Measurements from ENCODE around the gene AGTPBP1. TPM values are rescaled to one million over a fixed set of nuclear protein-coding genes. Genes with fewer than 3 reads are reported as not detected.

The AGTPBP1 gene
- total RNA-seq, 4 donors from 2014 or later, result 12.9 to 36.6 (median 29.1) TPM

GRCh38 chr9:85658716-85659115, 83.0 kb downstream of the AGTPBP1 start:
- Histone ChIP-seq H3K36me3 (no peaks in the 10 kb centered on the region), H3K27me3 (no peaks in the 10 kb centered on the region), H3K27ac (no peak overlapping the region), H3K4me3 (no peak overlapping the region), H3K9me3 (no peaks in the 10 kb centered on the region), H3K4me1 (no peaks in the 10 kb centered on the region)
- TF ChIP-seq CTCF (IDR thresholded peaks at IDR 0.05) (no peak), POLR2A (IDR thresholded peaks at IDR 0.05) (no peak)
- intact Hi-C loops (cut with DNase I; ENCODE audit: low total_unique reads), result no loop called here
- no peak for DNase-seq

DNA sequence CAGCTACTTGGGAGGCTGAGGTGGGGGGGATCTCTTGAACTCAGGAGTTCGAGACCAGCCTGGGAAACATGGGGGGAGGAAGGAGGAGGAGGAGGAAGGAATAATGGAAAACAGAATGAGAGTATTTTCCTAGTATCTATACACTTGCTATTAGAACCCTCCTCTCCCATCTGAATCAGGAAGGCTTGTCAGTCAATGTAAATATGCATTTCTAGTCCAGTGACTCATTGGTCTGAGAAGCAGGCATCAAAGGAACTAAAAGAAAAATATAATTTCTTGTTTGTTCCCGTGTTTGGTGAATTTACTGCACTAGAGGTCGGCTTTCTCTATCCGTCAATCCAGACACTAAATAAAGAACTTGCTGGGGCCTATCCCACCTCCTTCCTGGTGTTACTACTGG, 88.6 kb downstream of the AGTPBP1 start:
- DNase-seq, result no peak
- H3K4me1 ChIP-seq, result no peaks in the 10 kb centered on the region
- H3K9me3 ChIP-seq, result no peaks in the 10 kb centered on the region
- no peak overlapping the region for H3K27ac ChIP-seq
- H3K27me3 ChIP-seq, result no peaks in the 10 kb centered on the region
- H3K4me3 ChIP-seq, result no peak overlapping the region
- no peaks in the 10 kb centered on the region for H3K36me3 ChIP-seq
- TF ChIP-seq CTCF (IDR thresholded peaks at IDR 0.05), result no peak
- TF ChIP-seq POLR2A (IDR thresholded peaks at IDR 0.05), result no peak
- intact Hi-C loops (cut with DNase I; ENCODE audit: low total_unique reads), result no loop called here

- Histone ChIP-seq H3K36me3 (no peaks in the 10 kb centered on the region), H3K4me3 (no peak overlapping the region), H3K4me1 (no peaks in the 10 kb centered on the region), H3K27me3 (no peaks in the 10 kb centered on the region), H3K9me3 (no peaks in the 10 kb centered on the region), H3K27ac (no peak overlapping the region)
- no peak for DNase-seq
- no peak for TF ChIP-seq POLR2A (IDR thresholded peaks at IDR 0.05)
- no peak for TF ChIP-seq CTCF (IDR thresholded peaks at IDR 0.05)
- intact Hi-C loops (cut with DNase I; ENCODE audit: low total_unique reads), result no loop called here
Observed at GRCh38 chr9:85647571-85647970, 94.2 kb downstream of the AGTPBP1 start.

DNA sequence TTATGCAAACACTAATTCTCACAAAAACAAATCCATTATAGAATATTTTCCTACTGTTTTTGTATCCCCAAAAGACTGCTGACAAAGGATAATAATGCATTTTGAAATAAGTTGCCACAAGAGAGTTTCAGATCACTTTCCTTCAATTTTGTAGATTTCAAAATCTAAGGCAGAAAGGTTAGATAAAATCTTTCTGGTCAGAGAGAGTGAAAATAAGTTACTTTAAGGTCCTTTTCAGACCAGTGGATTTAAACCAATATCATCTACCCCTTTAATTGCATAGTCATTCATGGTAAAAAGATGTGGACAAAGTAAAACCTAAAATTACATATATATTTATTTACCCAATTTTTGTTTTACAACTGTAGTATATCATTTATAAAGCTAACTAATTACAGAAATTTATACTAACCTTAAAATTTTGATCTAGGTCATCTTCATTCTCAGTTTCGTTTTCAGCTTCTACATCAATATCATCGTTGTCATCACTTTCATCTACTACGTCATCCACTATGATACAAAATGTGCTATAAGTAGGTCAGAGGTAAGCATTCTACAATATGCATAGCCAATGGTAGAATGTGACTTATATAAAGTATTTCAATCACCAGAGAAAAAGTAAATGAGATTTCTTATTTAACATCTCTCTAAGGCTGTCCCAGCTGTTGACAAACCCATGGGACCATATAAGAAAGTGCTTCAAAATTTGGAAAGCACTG, 95.7 kb downstream of the AGTPBP1 start:
- TF ChIP-seq POLR2A (IDR thresholded peaks at IDR 0.05), result no peak
- no peak for TF ChIP-seq CTCF (IDR thresholded peaks at IDR 0.05)
- Histone ChIP-seq H3K27me3 (no peaks in the 10 kb centered on the region), H3K27ac (no peak overlapping the region), H3K4me3 (no peak overlapping the region), H3K36me3 (no peaks in the 10 kb centered on the region), H3K9me3 (no peaks in the 10 kb centered on the region), H3K4me1 (no peaks in the 10 kb centered on the region)
- no peak for DNase-seq
- intact Hi-C loops (cut with DNase I; ENCODE audit: low total_unique reads), result no loop called here

DNA sequence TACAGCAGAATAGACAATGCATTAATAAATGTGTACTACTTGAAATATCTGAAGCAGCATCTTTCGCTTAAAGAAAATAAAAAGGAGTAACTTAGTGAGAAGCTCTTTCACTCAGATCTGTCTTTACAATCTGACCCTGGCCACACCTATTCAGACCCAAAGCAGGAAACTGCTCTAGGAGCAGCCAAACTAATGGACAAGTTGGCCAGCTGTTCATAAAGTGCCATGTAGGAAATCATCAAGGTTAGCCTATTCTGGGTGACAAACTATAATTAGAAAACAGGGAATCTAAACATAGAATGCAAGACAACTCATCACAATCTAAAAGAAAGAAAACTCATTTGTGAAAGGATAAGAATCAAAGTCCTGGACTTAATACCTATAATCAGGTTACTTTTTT, 101.3 kb downstream of the AGTPBP1 start:
- no peak for DNase-seq
- no peak overlapping the region for H3K27ac ChIP-seq
- intact Hi-C loops (cut with DNase I; ENCODE audit: low total_unique reads), result no loop called here
- H3K27me3 ChIP-seq, result no peaks in the 10 kb centered on the region
- no peak for TF ChIP-seq POLR2A (IDR thresholded peaks at IDR 0.05)
- TF ChIP-seq CTCF (IDR thresholded peaks at IDR 0.05), result no peak
- no peaks in the 10 kb centered on the region for H3K36me3 ChIP-seq
- no peak overlapping the region for H3K4me3 ChIP-seq
- no peaks in the 10 kb centered on the region for H3K9me3 ChIP-seq
- no peaks in the 10 kb centered on the region for H3K4me1 ChIP-seq
